Measurements from ENCODE around the gene IP6K1. TPM values are rescaled to one million over a fixed set of nuclear protein-coding genes. Genes with fewer than 3 reads are reported as not detected.

IP6K1 gene
- total RNA-seq, 1 experiment from 2014 or later, result 30.6 TPM

- Histone ChIP-seq H3K4me2 (ENCODE audit: low read length) (no peak overlapping the region), H3K27ac (ENCODE audit: low read depth, low read length) (no peak overlapping the region), H4K20me1 (ENCODE audit: insufficient read depth) (no peaks in the 10 kb centered on the region), H3K79me2 (ENCODE audit: insufficient read depth, low read length) (no peaks in the 10 kb centered on the region), H3K4me1 (ENCODE audit: control insufficient read depth in 1 of 2, insufficient read depth in 2 of 2, low read length in 2 of 2) (peaks cover 0 to 12% of the 10 kb centered on the region in 2 experiments; a peak in 2 of 4 replicates), H3K9me2 (ENCODE audit: insufficient read depth) (no peaks in the 10 kb centered on the region), H2AFZ (ENCODE audit: low read depth, low read length, poor library complexity, severe bottlenecking) (no peak overlapping the region), H3K4me3 (replicated peaks in 1 of 2; ENCODE audit: low read depth in 1 of 2, low read length in 2 of 2) (no peak overlapping the region), H3K27me3 (ENCODE audit: insufficient read depth, low read length) (no peaks in the 10 kb centered on the region), H3K36me3 (ENCODE audit: control insufficient read depth in 1 of 2, insufficient read depth in 2 of 2, low read length in 2 of 2) (no peaks in the 10 kb centered on the region; a peak in 2 of 4 replicates), H3K9ac (ENCODE audit: low read length) (no peak overlapping the region), H3K9me3 (ENCODE audit: control insufficient read depth in 1 of 2, insufficient read depth in 1 of 2, low read depth in 1 of 2, low read length in 2 of 2) (no peaks in the 10 kb centered on the region)
- POLR2A ChIA-PET, result no interaction called here
- BruUV-seq (replicated peaks), result no TSS peak
- CTCF ChIA-PET, result no interaction called here
- intact Hi-C loops (cut with micrococcal nuclease), result no loop called here
- RAD21 ChIA-PET (ENCODE audit: low non-redundant PET in 1 of 2, low total read pairs in 2 of 2, uncharacterized antibody in 2 of 2, unreplicated experiment in 2 of 2), result no interaction called here
- no peak for ATAC-seq
- DNase-seq (ENCODE audit: low read depth, low spot score), result no peak
- no peak for TF ChIP-seq REST (IDR thresholded peaks at IDR 0.05; ENCODE audit: low read depth)
- no peak for TF ChIP-seq EZH2 (IDR thresholded peaks at IDR 0.05)
- no peak for TF ChIP-seq SIN3A (IDR thresholded peaks at IDR 0.05; ENCODE audit: low read depth)
- TF ChIP-seq POLR2AphosphoS5 (IDR thresholded peaks at IDR 0.05; ENCODE audit: low read depth, low read length), result no peak
- TF ChIP-seq ZNF274 (IDR thresholded peaks at IDR 0.05; ENCODE audit: low read depth, low read length), result no peak
- no peak for TF ChIP-seq ZBTB33 (IDR thresholded peaks at IDR 0.05; ENCODE audit: extremely low read depth, insufficient replicate concordance, low read length)
- no peak for TF ChIP-seq ZFX (IDR thresholded peaks at IDR 0.05)
- TF ChIP-seq FOSL1 (IDR thresholded peaks at IDR 0.05; ENCODE audit: low read depth), result no peak
- TF ChIP-seq JUND (IDR thresholded peaks at IDR 0.05), result no peak
- no peak for TF ChIP-seq CEBPB (IDR thresholded peaks at IDR 0.05; ENCODE audit: low read depth)
- TF ChIP-seq POLR2A (IDR thresholded peaks at IDR 0.05; ENCODE audit: borderline replicate concordance, extremely low read depth, insufficient read depth, insufficient read length), result no peak
- TF ChIP-seq ATF3 (IDR thresholded peaks at IDR 0.05), result no peak
Observed at GRCh38 chr3:49714728-49715550, 71.4 kb downstream of the IP6K1 start.
